Jurkat, Clone E6-1 (cell line): ENCODE data around the gene CHAD. TPM values are rescaled to one million over a fixed set of nuclear protein-coding genes. Genes with fewer than 3 reads are reported as not detected.

Source experiments
- DNase-seq: peaks from one replicate; pipeline ENCODE4 v3.0.0-alpha.2; 2011; ENCODE audit warnings: low read depth, low spot score
- H3K4me3 ChIP-seq: 2 replicates; pipeline ENCODE4 v1.5.1; 2011; ENCODE audit warnings: mild to moderate bottlenecking, low read length, control low read depth, moderate library complexity
- polyA plus RNA-seq: library from polyadenylated mRNA; unstranded; fragments of >200 nt; gene quantifications from one replicate; pipeline ENCODE4 v1.2.1, GENCODE V29; 2012; ENCODE audit warnings: missing spikeins; ENCODE audit not compliant: insufficient read length, insufficient read depth

The CHAD gene, protein sequence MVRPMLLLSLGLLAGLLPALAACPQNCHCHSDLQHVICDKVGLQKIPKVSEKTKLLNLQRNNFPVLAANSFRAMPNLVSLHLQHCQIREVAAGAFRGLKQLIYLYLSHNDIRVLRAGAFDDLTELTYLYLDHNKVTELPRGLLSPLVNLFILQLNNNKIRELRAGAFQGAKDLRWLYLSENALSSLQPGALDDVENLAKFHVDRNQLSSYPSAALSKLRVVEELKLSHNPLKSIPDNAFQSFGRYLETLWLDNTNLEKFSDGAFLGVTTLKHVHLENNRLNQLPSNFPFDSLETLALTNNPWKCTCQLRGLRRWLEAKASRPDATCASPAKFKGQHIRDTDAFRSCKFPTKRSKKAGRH
- polyA plus RNA-seq = not detected

DNA sequence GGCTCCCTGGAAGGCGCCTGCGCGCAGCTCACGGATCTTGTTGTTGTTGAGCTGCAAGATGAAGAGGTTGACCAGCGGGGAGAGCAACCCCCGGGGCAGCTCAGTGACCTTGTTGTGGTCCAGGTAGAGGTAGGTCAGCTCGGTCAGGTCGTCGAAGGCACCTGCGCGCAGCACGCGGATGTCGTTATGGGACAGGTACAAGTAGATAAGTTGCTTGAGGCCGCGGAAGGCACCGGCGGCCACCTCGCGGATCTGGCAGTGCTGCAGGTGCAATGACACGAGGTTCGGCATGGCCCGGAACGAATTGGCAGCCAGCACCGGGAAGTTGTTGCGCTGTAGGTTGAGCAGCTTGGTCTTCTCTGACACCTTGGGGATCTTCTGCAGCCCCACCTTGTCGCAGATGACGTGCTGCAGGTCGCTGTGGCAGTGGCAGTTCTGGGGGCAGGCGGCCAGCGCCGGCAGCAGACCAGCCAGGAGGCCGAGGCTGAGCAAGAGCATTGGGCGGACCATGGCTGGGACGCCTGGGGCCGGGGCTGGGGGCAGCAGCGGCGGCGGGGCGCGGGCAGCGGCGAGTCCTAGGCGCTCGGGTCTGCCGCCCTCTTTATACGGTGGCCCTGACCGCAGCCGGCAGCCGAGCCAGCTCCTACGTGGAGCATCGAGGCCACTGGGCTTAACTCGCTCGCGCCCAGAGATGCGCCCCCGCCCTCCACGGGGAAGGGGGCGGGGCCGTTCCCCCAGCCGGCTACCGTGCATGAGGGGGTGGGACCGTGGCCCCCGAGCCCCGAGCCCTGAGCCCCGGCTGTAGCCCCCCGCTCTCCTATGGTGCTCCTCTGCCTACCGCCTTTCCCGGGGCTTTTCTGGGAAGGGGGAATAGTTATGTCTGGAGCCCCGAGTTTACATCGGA lies at the start of gene CHAD:
TSS of gene CHAD (minus strand) at position 577 of the 904 bp plus-strand sequence. CDS start at position 510, 67 bp downstream.
- no peak for DNase-seq
- H3K4me3 ChIP-seq = no peak within 1 kb of the TSS

DNA sequence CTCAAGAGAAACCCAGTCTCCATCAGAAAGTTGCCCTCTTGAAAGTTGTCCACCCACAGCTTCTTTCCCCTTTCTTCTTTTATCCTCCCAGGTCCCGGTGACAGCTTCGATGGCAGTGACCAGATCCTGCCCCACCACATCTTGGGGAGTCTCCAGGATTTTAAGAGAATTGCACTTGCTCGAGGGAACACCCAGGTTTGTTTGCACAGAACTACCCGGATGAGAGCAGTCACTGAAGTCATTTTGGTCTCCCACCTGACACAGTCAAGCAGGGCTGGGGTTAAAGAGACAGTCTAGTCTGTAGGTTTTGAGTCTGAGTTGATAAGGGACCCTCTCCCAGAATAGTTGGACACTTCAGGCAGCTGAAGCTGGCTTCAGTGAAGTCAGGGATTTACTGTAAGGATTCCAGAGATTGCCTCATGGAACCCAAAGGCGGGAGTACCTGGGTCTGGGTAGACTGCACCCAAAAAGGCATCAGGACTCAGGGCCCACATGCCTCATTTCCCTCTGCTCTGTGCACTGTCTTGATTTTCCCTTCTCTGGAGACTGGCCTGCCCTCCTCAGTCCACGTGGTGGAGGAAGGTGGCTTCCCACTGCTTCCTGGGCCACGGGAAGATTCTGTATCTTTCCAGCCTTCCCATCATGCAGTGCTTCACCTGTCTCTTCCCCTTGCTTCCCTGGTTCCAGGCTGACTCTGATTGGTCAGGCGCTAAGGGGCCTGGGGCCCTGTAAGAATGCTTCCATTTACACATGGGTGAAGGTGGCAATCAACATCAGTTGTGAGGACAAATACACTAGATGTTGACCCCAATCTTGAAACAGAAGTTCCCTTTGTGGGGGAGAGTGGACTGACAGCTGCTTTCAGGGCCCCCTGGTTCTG lies 49.1 kb upstream of the CHAD start:
- H3K4me3 ChIP-seq = no peak overlapping the region
- no peak for DNase-seq

DNA sequence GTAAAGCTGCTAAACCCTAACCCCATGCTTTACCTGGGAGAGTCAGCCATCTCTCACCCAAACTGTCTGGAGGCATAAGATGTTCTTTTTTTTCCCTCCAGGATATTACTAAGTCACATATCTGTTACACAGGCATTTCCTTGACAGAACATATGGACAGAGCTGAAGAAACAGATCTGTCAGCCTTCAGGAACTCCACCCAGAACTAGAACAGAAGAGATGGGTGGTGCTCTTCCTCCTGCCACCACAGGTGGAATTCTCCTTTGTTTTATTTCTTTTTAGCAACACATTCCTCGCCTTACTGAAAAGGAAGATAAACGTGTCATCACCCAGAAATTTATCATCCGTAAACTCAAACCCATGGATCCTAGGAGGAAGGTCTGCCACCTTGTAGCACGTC lies 48.3 kb upstream of the CHAD start:
- H3K4me3 ChIP-seq = no peak overlapping the region
- DNase-seq = no peak

DNA sequence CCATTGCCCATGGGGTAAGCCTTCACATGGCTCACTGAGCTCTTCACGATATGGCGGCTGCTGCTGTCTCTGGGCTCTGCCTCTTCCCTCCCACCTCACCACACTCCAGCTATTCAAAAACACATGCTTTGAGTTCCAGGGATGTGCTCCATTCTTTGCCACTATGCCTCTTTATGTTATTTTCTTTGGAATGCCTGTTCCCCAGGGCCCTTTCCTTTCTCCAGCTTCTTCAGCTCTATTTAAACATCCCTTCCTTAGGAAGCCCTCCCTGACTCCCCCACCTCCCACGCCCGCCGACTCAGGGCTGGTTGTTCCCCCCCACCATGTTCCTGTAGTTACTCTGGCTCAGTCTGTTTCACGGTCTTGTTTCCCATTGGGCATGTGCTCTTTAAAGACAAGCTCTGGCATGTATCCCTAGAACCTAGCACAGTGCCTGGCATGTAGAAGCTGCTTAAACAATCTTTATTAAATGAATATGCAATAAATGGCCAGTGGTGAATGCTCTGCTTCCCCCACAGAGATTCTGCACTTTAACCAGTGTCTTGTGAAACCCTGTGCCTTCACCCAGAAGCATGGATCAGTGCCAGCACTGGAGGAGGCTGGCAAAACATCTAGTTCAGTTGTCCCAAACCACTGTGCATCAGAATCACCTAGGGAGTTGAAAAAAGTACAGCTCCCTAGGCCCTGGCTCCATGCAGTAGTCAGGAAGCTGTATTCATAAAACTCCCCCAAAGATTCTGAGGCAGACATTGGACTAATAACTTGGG lies 46.4 kb upstream of the CHAD start:
- no peak overlapping the region for H3K4me3 ChIP-seq
- DNase-seq = no peak

DNA sequence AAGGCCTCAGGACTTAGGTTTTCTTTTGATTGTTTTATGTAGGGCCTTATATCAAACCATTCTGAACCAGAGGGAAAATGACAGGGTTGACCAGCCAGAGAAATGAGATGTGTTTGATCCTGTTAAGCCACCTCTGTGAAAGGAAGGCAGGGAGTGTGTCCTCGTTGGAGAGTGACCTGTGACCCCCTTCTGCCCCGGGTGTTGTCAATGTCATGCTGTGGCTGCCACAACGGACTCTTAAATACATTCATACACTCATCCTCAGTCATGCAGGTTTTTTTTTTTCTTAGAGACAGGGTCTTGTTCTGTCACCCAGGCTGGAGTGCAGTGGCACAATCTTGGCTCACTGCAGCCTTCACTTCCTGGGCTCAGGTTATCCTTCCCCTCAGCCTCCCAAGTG lies 45.7 kb upstream of the CHAD start:
- no peak for DNase-seq

DNA sequence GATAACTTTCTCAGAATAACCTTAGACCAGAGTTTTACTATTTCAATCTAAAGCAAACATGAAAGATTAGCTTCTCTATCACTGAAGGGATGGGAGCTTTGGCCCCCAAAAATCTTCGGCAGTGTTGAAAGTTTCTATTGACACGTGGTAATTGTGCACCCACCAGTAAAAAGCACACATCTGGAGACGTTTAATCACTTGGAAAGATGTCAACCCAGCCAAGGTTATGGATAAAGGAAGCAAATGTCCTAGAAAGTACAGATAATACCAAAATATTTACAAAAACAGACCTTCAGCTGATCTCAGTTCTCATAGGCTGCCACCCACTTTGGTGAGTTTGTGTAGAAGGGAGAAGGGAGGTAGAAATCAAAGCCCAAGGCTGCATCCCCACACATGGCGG lies 44.8 kb upstream of the CHAD start:
- no peak for DNase-seq
- no peak overlapping the region for H3K4me3 ChIP-seq

More for the DNA sequence above, 45.7 kb upstream of the CHAD start:
- H3K4me3 ChIP-seq = no peak overlapping the region

DNA sequence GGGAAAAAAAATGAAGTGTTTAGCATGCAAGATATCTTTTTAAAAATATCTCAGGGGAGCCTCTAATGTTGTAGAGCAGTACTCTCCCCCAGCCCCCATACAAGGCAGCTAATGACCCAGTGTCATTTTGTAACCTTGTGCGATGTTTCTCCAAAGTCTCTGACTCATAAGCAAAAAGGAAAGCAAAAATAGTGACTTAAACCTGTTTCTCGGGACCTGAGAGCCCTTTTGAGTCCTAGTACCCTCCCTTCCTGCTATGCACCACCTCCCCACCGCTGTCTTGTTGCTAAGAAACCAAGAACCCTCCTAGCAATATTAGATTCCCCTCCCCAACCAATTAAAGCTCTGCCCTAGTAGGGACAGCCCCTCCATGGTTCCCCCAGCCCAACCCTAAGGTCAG lies 42.4 kb upstream of the CHAD start:
- no peak for DNase-seq
- H3K4me3 ChIP-seq = no peak overlapping the region

DNA sequence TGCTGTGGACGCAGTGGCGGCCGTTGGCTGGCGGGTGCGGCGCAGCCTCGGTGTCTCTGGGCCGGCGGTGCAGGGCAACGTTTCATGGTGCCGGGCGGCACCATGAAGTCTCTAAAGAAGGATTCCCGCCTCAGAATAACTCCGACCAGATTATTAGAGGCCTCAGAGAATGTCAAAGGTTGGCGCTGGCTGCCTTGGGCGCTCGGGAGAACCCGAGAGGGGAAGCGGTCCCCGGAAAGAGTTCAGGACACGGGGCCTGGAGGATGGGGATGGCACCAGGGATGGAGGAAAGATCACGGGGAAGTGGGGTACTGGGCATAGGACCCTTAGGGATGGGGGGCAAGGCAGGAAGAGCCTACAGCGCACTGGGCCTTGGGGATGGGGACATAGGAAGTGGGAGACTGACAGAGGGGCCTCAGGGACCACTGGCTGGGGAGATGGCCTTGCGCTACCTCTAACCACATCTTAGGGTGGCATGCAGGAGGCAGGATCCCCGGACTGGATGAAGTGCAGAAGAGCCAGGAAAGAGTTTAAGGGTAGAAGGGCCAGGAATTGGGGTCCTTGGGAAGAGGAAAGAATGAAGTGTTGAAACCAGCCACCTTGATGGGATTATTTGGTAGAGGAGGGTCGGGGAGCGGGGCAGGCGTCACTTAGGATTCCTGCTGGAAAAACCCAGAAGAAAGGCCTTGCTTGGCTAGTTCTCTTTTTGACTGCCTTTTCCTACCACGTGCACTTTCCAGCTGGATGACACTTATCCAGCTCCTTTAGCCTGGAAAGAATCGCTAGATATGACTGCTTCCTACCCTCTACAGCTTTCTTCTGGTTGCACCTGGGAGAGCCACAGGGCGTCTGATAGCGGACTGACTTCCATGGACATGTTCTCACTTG lies 40.1 kb upstream of the CHAD start:
- DNase-seq = no peak
- H3K4me3 ChIP-seq = peak overlapping the region; percentile 93

DNA sequence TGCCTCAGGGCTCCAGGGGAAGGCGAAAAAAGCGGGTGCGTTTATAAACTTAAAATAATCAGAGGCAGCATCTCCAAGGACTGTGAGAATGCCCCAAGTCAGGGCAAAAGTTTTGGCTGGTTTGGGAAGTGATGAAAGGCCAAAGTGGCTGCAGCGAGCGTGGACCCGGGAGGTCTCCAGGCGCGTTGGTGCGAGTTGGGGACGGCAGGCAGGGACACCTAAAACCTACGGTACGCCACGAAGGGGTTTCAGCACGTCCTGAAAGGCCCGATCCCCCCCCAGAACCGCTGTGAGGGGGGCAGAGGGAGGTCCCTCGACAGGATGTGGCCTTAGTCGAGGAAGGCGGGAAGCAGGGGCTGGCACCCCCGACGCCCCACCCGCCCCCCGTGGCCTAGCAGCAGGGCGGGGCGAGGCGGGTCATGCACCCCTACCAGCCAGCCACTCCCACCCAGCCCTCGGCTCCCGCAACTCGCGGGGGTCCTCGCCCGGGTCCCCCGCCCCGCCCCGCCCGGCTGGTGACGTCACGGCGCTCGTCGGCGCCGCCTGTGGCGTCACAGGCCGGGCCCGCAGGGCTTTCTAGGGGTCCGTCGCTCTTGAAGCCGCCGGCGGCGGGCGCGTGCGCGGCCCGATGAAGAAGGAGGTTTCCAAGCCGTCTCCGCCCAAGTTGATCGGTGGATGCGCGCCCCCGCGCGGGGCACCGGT lies 39.3 kb upstream of the CHAD start, which contains the start of gene MYCBPAP:
TSS of gene MYCBPAP (plus strand) at position 569 of the 702 bp plus-strand sequence. CDS start 236 bp downstream, outside the sequence.
- peak within 1 kb of the TSS; percentile 93 for H3K4me3 ChIP-seq
- DNase-seq = peak; percentile 77

DNA sequence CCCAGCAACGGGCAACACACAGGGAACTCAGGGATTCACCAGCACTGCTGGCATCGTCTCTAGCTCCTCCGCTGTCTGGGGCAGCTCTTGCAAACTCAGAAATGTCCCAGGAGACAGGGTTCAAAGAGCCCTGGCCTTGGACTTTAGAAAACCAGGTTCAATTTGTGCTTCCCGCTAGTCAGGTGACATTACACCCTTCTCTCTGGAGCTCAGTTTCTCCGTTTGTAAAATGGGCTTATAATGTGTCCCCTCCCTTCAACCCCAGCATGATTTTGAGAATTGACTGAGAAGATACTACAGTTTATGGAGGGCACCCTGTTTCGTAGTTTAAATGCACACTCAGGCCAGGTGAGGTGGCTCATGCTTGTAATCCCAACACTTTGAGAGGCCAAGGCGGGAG lies 37.6 kb upstream of the CHAD start:
- DNase-seq = no peak
- H3K4me3 ChIP-seq = no peak overlapping the region

DNA sequence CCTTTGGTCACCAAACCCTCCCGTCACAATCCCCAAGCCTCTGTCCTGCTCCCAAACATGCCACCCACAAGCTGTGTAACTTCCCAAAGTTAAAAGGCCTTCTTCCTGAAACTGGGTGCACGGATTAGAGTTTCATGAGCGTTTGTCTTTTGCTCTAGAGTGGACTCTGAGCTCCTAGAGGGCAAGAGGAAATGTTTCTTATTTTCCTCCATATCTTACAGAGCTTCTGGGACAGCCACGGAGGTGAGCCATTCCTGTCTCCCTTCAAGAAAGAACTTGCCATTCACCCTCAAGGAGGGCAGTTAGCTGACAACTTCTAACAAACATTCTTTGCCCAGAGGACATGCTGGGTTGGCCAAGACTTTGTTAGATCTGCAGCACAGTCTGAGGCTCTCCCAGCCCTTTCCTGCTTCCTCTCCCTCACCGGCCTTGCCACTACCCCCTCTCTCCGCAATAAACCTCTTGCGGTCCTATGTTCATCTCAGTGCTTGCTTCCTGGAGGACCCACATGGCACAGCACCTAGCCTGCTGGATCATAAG lies 37.0 kb upstream of the CHAD start:
- DNase-seq = no peak
- H3K4me3 ChIP-seq = no peak overlapping the region

DNA sequence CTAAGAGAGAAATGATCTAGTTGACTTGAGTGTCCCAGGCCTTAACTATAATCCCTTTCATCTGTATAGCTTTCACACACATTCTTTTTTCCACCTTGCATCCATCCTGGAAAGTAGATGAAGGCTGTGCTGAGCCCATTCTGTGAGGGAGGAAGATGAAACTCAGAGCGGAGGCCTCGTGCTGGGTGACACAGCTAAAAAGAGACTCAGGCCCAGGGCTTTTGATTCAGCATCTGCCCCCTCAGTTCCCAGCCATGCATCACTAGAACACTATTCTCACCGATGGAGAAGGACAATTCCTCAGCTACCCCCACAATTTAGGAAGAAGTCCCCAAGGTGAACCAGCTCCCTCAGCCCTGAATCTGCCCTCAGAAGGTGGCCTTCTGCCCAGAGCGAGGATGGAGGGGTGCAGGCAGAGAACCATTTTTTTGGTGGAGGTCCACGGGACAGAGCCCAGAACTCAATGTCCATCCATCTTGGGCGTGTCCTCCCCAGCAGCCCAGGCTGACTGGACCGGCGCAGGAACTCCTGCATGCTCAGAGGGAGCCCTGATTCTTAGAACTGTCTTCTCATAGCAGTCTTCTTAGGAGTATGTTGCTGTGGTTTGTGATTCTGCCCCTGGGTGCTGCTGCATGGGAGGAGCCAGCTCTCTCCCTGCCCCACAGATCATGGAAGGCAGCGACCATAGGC lies 33.8 kb upstream of the CHAD start:
- no peak overlapping the region for H3K4me3 ChIP-seq
- DNase-seq = no peak

DNA sequence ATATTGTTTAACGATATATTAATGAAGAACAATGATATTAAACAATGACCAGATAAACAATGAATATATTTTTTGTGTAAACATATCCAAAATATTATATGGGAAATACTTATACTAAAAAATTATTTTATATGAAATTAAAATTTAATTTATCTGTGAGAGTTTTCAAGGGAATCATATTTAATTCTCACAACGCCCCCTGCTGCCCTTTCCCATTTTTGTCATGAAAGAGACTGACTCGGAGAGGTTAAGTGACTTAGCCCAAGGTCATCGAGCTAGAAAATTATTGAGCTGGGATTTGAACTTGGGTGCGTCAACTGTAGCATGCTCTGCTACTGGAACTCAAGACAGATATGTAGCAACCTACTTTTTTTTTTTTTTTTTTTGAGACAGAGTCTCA lies 32.4 kb upstream of the CHAD start:
- no peak overlapping the region for H3K4me3 ChIP-seq
- DNase-seq = no peak

DNA sequence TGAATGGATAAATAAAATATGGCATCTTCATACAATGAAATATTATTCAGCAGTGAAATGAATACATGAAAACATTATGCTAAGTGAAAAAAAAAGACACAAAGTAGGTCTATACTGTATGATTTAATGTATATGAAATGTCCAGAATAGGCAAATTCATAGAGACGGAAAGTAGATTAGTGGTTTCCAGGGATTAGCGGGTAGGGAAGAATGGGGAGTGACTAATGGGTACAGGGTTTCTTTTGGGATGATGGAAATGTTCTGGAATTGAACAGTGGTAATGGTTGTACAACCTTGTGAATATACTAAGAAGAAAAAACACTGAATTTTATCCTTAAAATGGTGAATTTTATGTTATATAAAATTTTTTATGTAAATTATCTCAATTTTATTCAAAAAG lies 31.0 kb upstream of the CHAD start:
- H3K4me3 ChIP-seq = no peak overlapping the region
- DNase-seq = no peak

DNA sequence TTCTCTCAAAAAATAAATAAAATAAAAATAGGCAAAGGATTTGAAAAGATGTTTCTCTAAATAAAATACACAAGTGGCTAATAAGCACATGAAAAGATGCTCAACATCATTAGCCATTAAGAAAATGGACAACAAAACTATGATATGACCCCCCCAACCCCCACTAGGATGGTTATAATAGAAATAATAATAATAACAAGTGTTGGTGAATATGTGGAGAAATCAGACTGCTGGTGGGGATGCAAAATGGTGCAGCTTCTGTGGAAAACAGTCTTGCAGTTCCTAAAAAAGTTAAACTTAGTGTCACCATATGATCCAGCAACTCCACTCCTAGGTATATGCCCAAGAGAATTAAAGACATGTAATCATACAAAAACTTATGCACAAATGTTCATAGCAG lies 30.6 kb upstream of the CHAD start:
- DNase-seq = no peak
- no peak overlapping the region for H3K4me3 ChIP-seq
